ENCODE measurements around the gene ALKBH1. TPM values are rescaled to one million over a fixed set of nuclear protein-coding genes. Genes with fewer than 3 reads are reported as not detected.

Gene ALKBH1
- total and polyA plus RNA-seq, 9 of the 15 experiments (the other 6 are each of a cell fraction or from before 2014, with no cell fraction given), result 5.3 to 19.4 (median 10.7) TPM

- no peaks in the 10 kb centered on the region for H4K20me1 ChIP-seq (replicated peaks; ENCODE audit: control insufficient read depth, insufficient read depth, low read length)
- WGBS (ENCODE audit: insufficient coverage, low coverage, missing lambda C conversion rate), result 0% methylated on average over 2 of the region's 2 CpGs
- H3K27ac ChIP-seq (ENCODE audit: extremely low read depth, low read depth, low read length), result no peak overlapping the region
- BruUV-seq (replicated peaks), result no TSS peak
- TF ChIP-seq ZNF175 (CRISPR knock-in tag; IDR thresholded peaks at IDR 0.05; ENCODE audit: low read depth) (no peak), ZNF707 (CRISPR knock-in tag; conservative IDR thresholded peaks at IDR 0.05) (no peak), FOXJ3 (CRISPR knock-in tag; IDR thresholded peaks at IDR 0.05) (no peak)
- TF ChIP-seq, protein P1, sequence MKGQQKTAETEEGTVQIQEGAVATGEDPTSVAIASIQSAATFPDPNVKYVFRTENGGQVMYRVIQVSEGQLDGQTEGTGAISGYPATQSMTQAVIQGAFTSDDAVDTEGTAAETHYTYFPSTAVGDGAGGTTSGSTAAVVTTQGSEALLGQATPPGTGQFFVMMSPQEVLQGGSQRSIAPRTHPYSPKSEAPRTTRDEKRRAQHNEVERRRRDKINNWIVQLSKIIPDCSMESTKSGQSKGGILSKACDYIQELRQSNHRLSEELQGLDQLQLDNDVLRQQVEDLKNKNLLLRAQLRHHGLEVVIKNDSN (CRISPR knock-in tag; IDR thresholded peaks at IDR 0.05), result no peak
- CTCF ChIA-PET (ENCODE audit: low intra/inter-chr PET ratio), result no interaction called here
- no peak overlapping the region for H2AFZ ChIP-seq (ENCODE audit: low read depth, low read length)
- no peak overlapping the region for H3K9ac ChIP-seq (ENCODE audit: insufficient read depth in 1 of 2, low read depth in 2 of 2, low read length in 2 of 2)
- in situ Hi-C loops (cut with MboI), result loop anchor here (25.0 kb wide), 1 partner anchor 927 kb away; no protein-coding TSS in a partner anchor
- no peak overlapping the region for H3K4me3 ChIP-seq
- H3K9me1 ChIP-seq (ENCODE audit: control insufficient read depth, insufficient read depth, low read length), result no peaks in the 10 kb centered on the region
- no peaks in the 10 kb centered on the region for H3K79me2 ChIP-seq (ENCODE audit: control insufficient read depth, insufficient read depth, low read length)
- no peaks in the 10 kb centered on the region for H3K9me3 ChIP-seq (replicated peaks; ENCODE audit: control insufficient read depth, insufficient read depth, low read depth, low read length)
- no peaks in the 10 kb centered on the region for H3K27me3 ChIP-seq (ENCODE audit: control insufficient read depth in 2 of 2, insufficient read depth in 2 of 2, low read length in 2 of 2)
- intact Hi-C loops (cut with micrococcal nuclease), result loop anchor here (10.0 kb wide), 2 partner anchors 155 to 305 kb away; no protein-coding TSS in a partner anchor
- ATAC-seq (no peak), FAIRE-seq (no peak), DNase-seq (ENCODE audit: extremely low read depth in 1 of 4, low spot score in 3 of 4) (no peak)
- no peaks in the 10 kb centered on the region; a peak in 3 of 5 replicates for H3K4me1 ChIP-seq (replicated peaks in 1 of 2; ENCODE audit: control insufficient read depth in 2 of 2, insufficient read depth in 2 of 2, low read length in 2 of 2)
- H3K4me2 ChIP-seq (ENCODE audit: insufficient read depth, low read length), result no peak overlapping the region
- POLR2A ChIA-PET, result no interaction called here
- no peaks in the 10 kb centered on the region for H3K36me3 ChIP-seq (ENCODE audit: control insufficient read depth, insufficient read depth, low read length)
These were observed 48.0 kb downstream of the ALKBH1 start for GRCh38 chr14:77659831-77660230.

GRCh38 chr14:77657280-77657679, 50.5 kb downstream of the ALKBH1 start:
- ATAC-seq (no peak), FAIRE-seq (no peak), DNase-seq (ENCODE audit: extremely low read depth in 1 of 4, low spot score in 3 of 4) (no peak)
- in situ Hi-C loops (cut with MboI), result loop anchor here (25.0 kb wide), 1 partner anchor 930 kb away; no protein-coding TSS in a partner anchor
- Histone ChIP-seq H4K20me1 (replicated peaks; ENCODE audit: control insufficient read depth, insufficient read depth, low read length) (no peaks in the 10 kb centered on the region), H3K4me3 (no peak overlapping the region), H3K4me1 (replicated peaks in 1 of 2; ENCODE audit: control insufficient read depth in 2 of 2, insufficient read depth in 2 of 2, low read length in 2 of 2) (peaks cover 0 to 4% of the 10 kb centered on the region in 2 experiments; a peak in 4 of 5 replicates), H3K79me2 (ENCODE audit: control insufficient read depth, insufficient read depth, low read length) (no peaks in the 10 kb centered on the region), H3K27ac (ENCODE audit: extremely low read depth, low read depth, low read length) (no peak overlapping the region), H3K9me3 (replicated peaks; ENCODE audit: control insufficient read depth, insufficient read depth, low read depth, low read length) (no peaks in the 10 kb centered on the region), H3K9ac (ENCODE audit: insufficient read depth in 1 of 2, low read depth in 2 of 2, low read length in 2 of 2) (no peak overlapping the region), H3K27me3 (ENCODE audit: control insufficient read depth in 2 of 2, insufficient read depth in 2 of 2, low read length in 2 of 2) (no peaks in the 10 kb centered on the region), H2AFZ (ENCODE audit: low read depth, low read length) (peak overlapping the region; percentile 50; the same call in 1 of the 2 replicates), H3K9me1 (ENCODE audit: control insufficient read depth, insufficient read depth, low read length) (no peaks in the 10 kb centered on the region), H3K36me3 (ENCODE audit: control insufficient read depth, insufficient read depth, low read length) (no peaks in the 10 kb centered on the region), H3K4me2 (ENCODE audit: insufficient read depth, low read length) (no peak overlapping the region)
- no TSS peak for BruUV-seq (replicated peaks)
- WGBS (ENCODE audit: insufficient coverage, low coverage, missing lambda C conversion rate), result 27% methylated on average over 4 of the region's 5 CpGs
- ChIA-PET CTCF (ENCODE audit: low intra/inter-chr PET ratio) (no interaction called here), POLR2A (interaction anchor here (0.7 kb wide), 1 partner anchor 799 kb away, joined by 3 read pairs; no protein-coding TSS in a partner anchor)
- intact Hi-C loops (cut with micrococcal nuclease), result loop anchor here (10.0 kb wide), 2 partner anchors 158 to 308 kb away; no protein-coding TSS in a partner anchor
- no peak for TF ChIP-seq MEIS2 (IDR thresholded peaks at IDR 0.05; ENCODE audit: partially characterized antibody)
- TF ChIP-seq GABPA (tag; conservative IDR thresholded peaks at IDR 0.05; ENCODE audit: low read depth), result 0 out of 2 replicates have a peak, but pooled peaks have one; percentile 25
- TF ChIP-seq, protein P2, sequence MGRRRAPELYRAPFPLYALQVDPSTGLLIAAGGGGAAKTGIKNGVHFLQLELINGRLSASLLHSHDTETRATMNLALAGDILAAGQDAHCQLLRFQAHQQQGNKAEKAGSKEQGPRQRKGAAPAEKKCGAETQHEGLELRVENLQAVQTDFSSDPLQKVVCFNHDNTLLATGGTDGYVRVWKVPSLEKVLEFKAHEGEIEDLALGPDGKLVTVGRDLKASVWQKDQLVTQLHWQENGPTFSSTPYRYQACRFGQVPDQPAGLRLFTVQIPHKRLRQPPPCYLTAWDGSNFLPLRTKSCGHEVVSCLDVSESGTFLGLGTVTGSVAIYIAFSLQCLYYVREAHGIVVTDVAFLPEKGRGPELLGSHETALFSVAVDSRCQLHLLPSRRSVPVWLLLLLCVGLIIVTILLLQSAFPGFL (CRISPR knock-in tag; IDR thresholded peaks at IDR 0.05), result no peak
- no peak for TF ChIP-seq GABPB1 (CRISPR knock-in tag; IDR thresholded peaks at IDR 0.05)

Data from K562 (cell line).